ENCODE results near the gene INF2.

DNA sequence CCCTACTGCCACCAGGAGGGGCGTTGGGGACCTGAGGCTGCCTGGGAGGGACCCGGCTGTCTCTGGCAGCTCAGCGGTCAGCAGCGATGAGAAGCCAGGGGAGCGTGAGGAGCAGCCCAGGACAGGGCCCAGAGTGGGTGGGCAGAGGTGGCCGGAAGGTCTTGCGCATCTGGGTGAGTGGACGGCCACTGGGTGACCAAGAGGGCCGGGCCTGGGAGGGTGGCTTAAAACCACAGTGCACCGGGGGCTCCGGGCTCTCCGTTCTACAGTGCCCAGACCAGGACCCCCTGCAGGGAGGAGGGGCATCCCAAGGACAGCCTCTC lies 10.0 kb downstream of the INF2 start:
- TF ChIP-seq, protein P1, sequence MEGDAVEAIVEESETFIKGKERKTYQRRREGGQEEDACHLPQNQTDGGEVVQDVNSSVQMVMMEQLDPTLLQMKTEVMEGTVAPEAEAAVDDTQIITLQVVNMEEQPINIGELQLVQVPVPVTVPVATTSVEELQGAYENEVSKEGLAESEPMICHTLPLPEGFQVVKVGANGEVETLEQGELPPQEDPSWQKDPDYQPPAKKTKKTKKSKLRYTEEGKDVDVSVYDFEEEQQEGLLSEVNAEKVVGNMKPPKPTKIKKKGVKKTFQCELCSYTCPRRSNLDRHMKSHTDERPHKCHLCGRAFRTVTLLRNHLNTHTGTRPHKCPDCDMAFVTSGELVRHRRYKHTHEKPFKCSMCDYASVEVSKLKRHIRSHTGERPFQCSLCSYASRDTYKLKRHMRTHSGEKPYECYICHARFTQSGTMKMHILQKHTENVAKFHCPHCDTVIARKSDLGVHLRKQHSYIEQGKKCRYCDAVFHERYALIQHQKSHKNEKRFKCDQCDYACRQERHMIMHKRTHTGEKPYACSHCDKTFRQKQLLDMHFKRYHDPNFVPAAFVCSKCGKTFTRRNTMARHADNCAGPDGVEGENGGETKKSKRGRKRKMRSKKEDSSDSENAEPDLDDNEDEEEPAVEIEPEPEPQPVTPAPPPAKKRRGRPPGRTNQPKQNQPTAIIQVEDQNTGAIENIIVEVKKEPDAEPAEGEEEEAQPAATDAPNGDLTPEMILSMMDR (IDR thresholded peaks at IDR 0.05) = no peak
- no peak for TF ChIP-seq ZFX (IDR thresholded peaks at IDR 0.05; ENCODE audit: borderline replicate concordance)
